Measurements from ENCODE around the gene BCAR3.

DNA sequence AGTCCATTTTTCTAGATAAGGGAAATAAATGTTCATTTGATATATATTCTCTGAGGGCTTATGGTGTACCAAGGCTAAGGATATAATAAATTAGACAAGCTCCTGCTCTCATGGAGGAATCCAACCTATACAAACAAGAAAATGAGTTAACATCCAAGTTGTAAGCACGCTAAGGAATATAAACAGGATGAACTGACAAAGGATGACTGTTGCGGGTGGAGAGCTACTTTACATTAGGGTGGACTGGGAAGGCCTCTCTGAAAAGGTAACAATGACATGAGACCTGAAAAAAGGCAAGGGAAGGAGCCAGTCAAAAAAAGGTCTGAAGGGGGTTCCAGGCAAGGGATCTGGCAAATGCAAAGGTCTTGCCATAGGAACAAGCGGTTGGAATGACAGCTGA, 3.1 kb downstream of the BCAR3 start:
- TF ChIP-seq, protein P1, sequence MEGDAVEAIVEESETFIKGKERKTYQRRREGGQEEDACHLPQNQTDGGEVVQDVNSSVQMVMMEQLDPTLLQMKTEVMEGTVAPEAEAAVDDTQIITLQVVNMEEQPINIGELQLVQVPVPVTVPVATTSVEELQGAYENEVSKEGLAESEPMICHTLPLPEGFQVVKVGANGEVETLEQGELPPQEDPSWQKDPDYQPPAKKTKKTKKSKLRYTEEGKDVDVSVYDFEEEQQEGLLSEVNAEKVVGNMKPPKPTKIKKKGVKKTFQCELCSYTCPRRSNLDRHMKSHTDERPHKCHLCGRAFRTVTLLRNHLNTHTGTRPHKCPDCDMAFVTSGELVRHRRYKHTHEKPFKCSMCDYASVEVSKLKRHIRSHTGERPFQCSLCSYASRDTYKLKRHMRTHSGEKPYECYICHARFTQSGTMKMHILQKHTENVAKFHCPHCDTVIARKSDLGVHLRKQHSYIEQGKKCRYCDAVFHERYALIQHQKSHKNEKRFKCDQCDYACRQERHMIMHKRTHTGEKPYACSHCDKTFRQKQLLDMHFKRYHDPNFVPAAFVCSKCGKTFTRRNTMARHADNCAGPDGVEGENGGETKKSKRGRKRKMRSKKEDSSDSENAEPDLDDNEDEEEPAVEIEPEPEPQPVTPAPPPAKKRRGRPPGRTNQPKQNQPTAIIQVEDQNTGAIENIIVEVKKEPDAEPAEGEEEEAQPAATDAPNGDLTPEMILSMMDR (IDR thresholded peaks at IDR 0.05) = no peak
- no peak for TF ChIP-seq POLR2A (IDR thresholded peaks at IDR 0.05)
